KMS-11 (cell line): ENCODE measurements around the gene CRP.

Experiments used
- H2AFZ ChIP-seq: fragments of 200-600 bp; sonication (generic); 2 replicates; pipeline ENCODE4 v1.6.1; 2016; ENCODE audit warnings: antibody characterized with exemption, mixed run types, low read depth
- H3K27ac ChIP-seq: fragments of 200-600 bp; sonication (generic); 2 replicates; pipeline ENCODE4 v1.6.1; 2016; ENCODE audit warnings: mild to moderate bottlenecking, mixed run types
- H3K27me3 ChIP-seq: fragments of 200-600 bp; sonication (generic); 2 replicates; pipeline ENCODE4 v1.6.1; 2017; ENCODE audit warnings: mild to moderate bottlenecking, low read depth, mixed run types, moderate library complexity; ENCODE audit not compliant: insufficient read depth
- H3K36me3 ChIP-seq: fragments of 200-600 bp; sonication (generic); 2 replicates; pipeline ENCODE4 v1.6.1; 2017; ENCODE audit warnings: mild to moderate bottlenecking, mixed run types; ENCODE audit not compliant: insufficient read depth
- H3K4me1 ChIP-seq: fragments of 200-600 bp; sonication (generic); 2 replicates; pipeline ENCODE4 v1.6.1; 2016; ENCODE audit warnings: mild to moderate bottlenecking, low read depth, mixed run types; ENCODE audit not compliant: poor library complexity, severe bottlenecking
- H3K4me2 ChIP-seq: fragments of 200-600 bp; sonication (generic); 2 replicates; pipeline ENCODE4 v1.7.0; 2016; ENCODE audit warnings: mild to moderate bottlenecking, mixed run types
- H3K4me3 ChIP-seq: fragments of 200-600 bp; sonication (generic); IDR thresholded peaks from 2 replicates; pipeline ENCODE4 v1.6.1; 2017; ENCODE audit warnings: low read depth, low read length, mixed read lengths; ENCODE audit not compliant: insufficient read depth
- H3K79me2 ChIP-seq: fragments of 200-600 bp; sonication (generic); 2 replicates; pipeline ENCODE4 v1.6.1; 2016; ENCODE audit warnings: low read depth, mixed run types; ENCODE audit not compliant: insufficient read depth
- H3K9ac ChIP-seq: fragments of 200-600 bp; sonication (generic); 2 replicates; pipeline ENCODE4 v1.6.1; 2016; ENCODE audit warnings: mild to moderate bottlenecking, mixed run types
- H4K20me1 ChIP-seq: fragments of 200-600 bp; sonication (generic); 2 replicates; pipeline ENCODE4 v1.6.1; 2016; ENCODE audit warnings: mild to moderate bottlenecking, mixed run types; ENCODE audit not compliant: insufficient read depth
- CTCF ChIP-seq: fragments of 200-600 bp; sonication (generic); conservative IDR thresholded peaks from 2 replicates; pipeline ENCODE4 v1.6.1; 2017; ENCODE audit warnings: low read depth, mild to moderate bottlenecking, antibody characterized with exemption, low read length, moderate library complexity, mixed read lengths

The CRP gene

GRCh38 chr1:159700312-159700711, 14.1 kb downstream of the CRP start:
- Histone ChIP-seq H3K27me3 (no peaks in the 10 kb centered on the region), H3K79me2 (no peaks in the 10 kb centered on the region), H3K36me3 (no peaks in the 10 kb centered on the region), H3K4me2 (no peak overlapping the region), H2AFZ (no peak overlapping the region), H3K9ac (no peak overlapping the region), H3K4me3 (no peak overlapping the region), H3K4me1 (no peaks in the 10 kb centered on the region), H4K20me1 (no peaks in the 10 kb centered on the region), H3K27ac (no peak overlapping the region)
- no peak for TF ChIP-seq CTCF

GRCh38 chr1:159699653-159700052, 14.7 kb downstream of the CRP start:
- Histone ChIP-seq H3K27me3 (no peaks in the 10 kb centered on the region), H3K4me2 (no peak overlapping the region), H3K79me2 (no peaks in the 10 kb centered on the region), H2AFZ (no peak overlapping the region), H3K36me3 (no peaks in the 10 kb centered on the region), H3K9ac (no peak overlapping the region), H3K27ac (no peak overlapping the region), H4K20me1 (no peaks in the 10 kb centered on the region), H3K4me3 (no peak overlapping the region), H3K4me1 (no peaks in the 10 kb centered on the region)
- TF ChIP-seq CTCF: no peak

GRCh38 chr1:159699246-159699645, 15.1 kb downstream of the CRP start:
- no peaks in the 10 kb centered on the region for H3K36me3 ChIP-seq
- no peak for TF ChIP-seq CTCF
- H3K9ac ChIP-seq: no peak overlapping the region
- H3K4me2 ChIP-seq: no peak overlapping the region
- no peaks in the 10 kb centered on the region for H4K20me1 ChIP-seq
- no peaks in the 10 kb centered on the region for H3K4me1 ChIP-seq
- H2AFZ ChIP-seq: no peak overlapping the region
- H3K4me3 ChIP-seq: no peak overlapping the region
- no peaks in the 10 kb centered on the region for H3K27me3 ChIP-seq
- H3K79me2 ChIP-seq: no peaks in the 10 kb centered on the region
- no peak overlapping the region for H3K27ac ChIP-seq

DNA sequence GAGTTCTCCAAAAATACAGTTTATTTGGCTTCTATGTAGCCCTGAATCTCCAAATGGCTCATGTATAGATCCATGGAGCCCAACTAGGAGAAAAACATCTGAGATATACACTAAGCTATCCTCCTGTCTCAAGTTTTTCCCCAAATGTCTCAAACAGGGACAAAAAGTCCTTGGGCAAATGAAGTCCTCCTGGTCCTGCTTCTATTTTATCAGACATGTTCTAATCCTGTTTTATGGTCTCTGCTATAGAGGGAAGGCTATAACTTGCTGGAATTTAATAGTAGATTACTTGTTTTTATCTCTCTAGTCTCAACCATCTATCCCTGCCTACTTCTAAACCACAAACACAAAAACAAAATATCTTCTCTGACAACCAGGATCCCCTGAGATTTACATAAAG, 26.9 kb downstream of the CRP start:
- no peaks in the 10 kb centered on the region for H3K4me1 ChIP-seq
- H3K27me3 ChIP-seq: no peaks in the 10 kb centered on the region
- no peak for TF ChIP-seq CTCF
- no peaks in the 10 kb centered on the region for H4K20me1 ChIP-seq
- no peaks in the 10 kb centered on the region for H3K79me2 ChIP-seq
- H3K27ac ChIP-seq: no peak overlapping the region
- no peak overlapping the region for H3K9ac ChIP-seq
- H3K4me2 ChIP-seq: no peak overlapping the region
- H3K36me3 ChIP-seq: no peaks in the 10 kb centered on the region
- no peak overlapping the region for H3K4me3 ChIP-seq
- H2AFZ ChIP-seq: no peak overlapping the region
